ENCODE measurements around the gene ARHGAP15. TPM values are rescaled to one million over a fixed set of nuclear protein-coding genes. Genes with fewer than 3 reads are reported as not detected.

ARHGAP15 gene
- total and polyA plus RNA-seq, 2 experiments from 2014 or later: 0.26 TPM; not detected in 1

- TF ChIP-seq EZH2phosphoT487 (IDR thresholded peaks at IDR 0.05; ENCODE audit: unreplicated experiment) (no peak), CTCF (conservative IDR thresholded peaks at IDR 0.05; ENCODE audit: low read depth in 2 of 2) (no peak)
Observed at GRCh38 chr2:143717536-143718168, 588.4 kb downstream of the ARHGAP15 start (continued).

GRCh38 chr2:143718745-143719144, 589.5 kb downstream of the ARHGAP15 start:
- H4K20me1 ChIP-seq (replicated peaks; ENCODE audit: insufficient read depth): no peaks in the 10 kb centered on the region
- H3K4me3 ChIP-seq: no peak overlapping the region
- H2AFZ ChIP-seq: no peak overlapping the region
- no peaks in the 10 kb centered on the region for H3K27me3 ChIP-seq (ENCODE audit: insufficient read depth)
- H3K36me3 ChIP-seq (ENCODE audit: insufficient read depth): no peaks in the 10 kb centered on the region
- Mint-ChIP-seq H3K27ac (no peak overlapping the region), H3K27me3 (ENCODE audit: insufficient read depth, low read depth, poor library complexity) (peaks cover 2% of the 10 kb centered on the region), H3K9me3 (peaks cover 6% of the 10 kb centered on the region), H3K4me1 (peaks cover 9% of the 10 kb centered on the region), H3K4me3 (no peak overlapping the region), H3K36me3 (ENCODE audit: low read depth) (peaks cover 5% of the 10 kb centered on the region; the same call in 1 of the 3 replicates)
- no peaks in the 10 kb centered on the region for H3K79me2 ChIP-seq (replicated peaks; ENCODE audit: insufficient read depth)
- no peaks in the 10 kb centered on the region for H3F3A ChIP-seq (replicated peaks; ENCODE audit: low read depth)
- no peaks in the 10 kb centered on the region for H3K4me1 ChIP-seq (ENCODE audit: insufficient read depth)
- no peak for ATAC-seq
- no peak for DNase-seq (ENCODE audit: low spot score)
- H3K27ac ChIP-seq (ENCODE audit: low read depth): no peak overlapping the region
- H3K4me2 ChIP-seq: no peak overlapping the region
- no peaks in the 10 kb centered on the region for H3K9me2 ChIP-seq (ENCODE audit: insufficient read depth)
- TF ChIP-seq CTCF (conservative IDR thresholded peaks at IDR 0.05; ENCODE audit: low read depth in 2 of 2) (no peak), EZH2phosphoT487 (IDR thresholded peaks at IDR 0.05; ENCODE audit: unreplicated experiment) (no peak), NANOG (IDR thresholded peaks at IDR 0.05; ENCODE audit: borderline replicate concordance) (no peak), POLR2AphosphoS5 (IDR thresholded peaks at IDR 0.05; ENCODE audit: low read depth) (no peak), REST (IDR thresholded peaks at IDR 0.05; ENCODE audit: unreplicated experiment) (no peak), ZNF331 (CRISPR knock-in tag; IDR thresholded peaks at IDR 0.05; ENCODE audit: low read depth) (no peak), ZNF462 (CRISPR knock-in tag; IDR thresholded peaks at IDR 0.05) (no peak), ZNF114 (CRISPR knock-in tag; IDR thresholded peaks at IDR 0.05) (no peak), EZH2 (IDR thresholded peaks at IDR 0.05; ENCODE audit: low read depth, unreplicated experiment) (no peak), STAT1 (IDR thresholded peaks at IDR 0.05; ENCODE audit: unreplicated experiment) (no peak)

Data from GM23338 (cell line).